Stimulated activated CD8-positive, alpha-beta memory T cell treated with anti-CD3 and anti-CD28 coated beads, Interleukin-12 subunit alpha, Interleukin-12 subunit beta, amount 100 ng/mL, for 4 hours (primary cell): ENCODE measurements around the gene TSPAN9.
"Not testable (repeated sequence)": the region's sequence is repeated elsewhere in the genome, so short reads cannot be mapped to it uniquely, and the experiment has no call there.

Experiments
- DNase-seq: peaks from one replicate; pipeline ENCODE4 v3.0.0-alpha.2; 2020; ENCODE audit warnings: low read depth

TSPAN9 gene

DNA sequence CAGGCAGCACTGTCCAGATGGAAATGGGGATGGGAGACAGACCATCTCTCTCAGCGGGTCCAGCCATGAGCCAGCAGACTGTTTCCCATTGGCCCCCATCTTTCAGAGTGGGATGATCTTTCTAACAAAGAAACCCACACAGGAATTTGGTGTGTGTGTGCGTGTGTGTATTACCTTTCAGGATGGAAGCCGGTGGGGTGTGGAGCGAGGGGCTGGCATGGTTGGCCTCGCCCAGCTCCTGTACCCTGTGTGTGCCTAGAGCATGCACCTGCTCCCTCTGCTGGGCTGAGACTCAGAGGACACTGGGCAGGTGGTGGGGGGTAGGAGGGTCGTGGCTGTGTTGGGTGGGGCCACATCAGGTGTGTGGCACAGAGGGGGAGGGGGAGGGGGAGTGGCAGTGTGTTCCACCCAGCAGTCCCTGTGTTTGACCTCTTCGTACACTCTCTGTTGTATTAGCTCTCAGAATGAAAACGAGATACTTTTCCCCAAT lies 33.0 kb upstream of the TSPAN9 start:
- DNase-seq, result no peak

- no peak for DNase-seq
Observed at GRCh38 chr12:3045494-3045893, 31.7 kb upstream of the TSPAN9 start.

DNA sequence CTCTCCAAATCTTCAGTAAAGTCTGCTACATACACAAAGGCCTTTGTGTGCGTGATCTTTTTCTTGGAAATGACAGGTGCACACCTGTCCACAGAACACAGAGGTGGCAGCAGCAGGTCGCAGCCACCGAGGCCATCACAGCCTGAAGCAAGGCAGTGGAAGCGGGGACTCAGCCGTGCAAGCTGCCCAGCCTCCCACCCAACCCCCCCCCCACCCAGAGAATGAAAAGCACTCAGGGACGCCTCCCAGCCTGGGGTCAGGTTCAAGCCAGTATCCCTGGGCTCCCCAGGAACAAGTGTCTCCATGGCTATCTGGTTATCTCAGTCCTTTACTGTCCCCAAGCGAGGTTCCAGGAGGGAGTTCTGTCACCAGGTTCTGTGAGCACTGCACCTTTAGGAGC lies 31.2 kb upstream of the TSPAN9 start:
- DNase-seq, result no peak

GRCh38 chr12:3046441-3047200 lies 30.6 kb upstream of the TSPAN9 start:
- DNase-seq, result no peak

GRCh38 chr12:3047961-3048360 lies 29.2 kb upstream of the TSPAN9 start:
- no peak for DNase-seq

DNA sequence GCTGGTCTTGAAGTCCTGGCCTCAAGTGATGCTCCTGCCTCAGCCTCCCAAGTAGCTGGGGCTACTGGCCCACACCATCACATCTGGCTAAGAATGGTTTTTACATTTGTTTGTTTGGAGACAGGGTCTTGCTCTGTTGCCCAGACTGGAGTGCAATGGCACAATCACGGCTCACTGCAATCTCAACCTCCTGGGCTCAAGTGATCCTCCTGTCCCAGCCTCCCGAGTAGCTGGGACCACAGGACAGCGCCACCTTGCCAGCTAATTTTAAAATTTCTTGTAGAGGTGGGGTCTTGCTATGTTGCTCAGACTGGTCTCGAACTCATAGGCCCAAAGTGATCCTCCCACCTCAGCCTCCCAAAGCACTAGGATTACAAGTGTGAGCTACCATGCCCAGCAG lies 28.6 kb upstream of the TSPAN9 start:
- DNase-seq, result no peak

DNA sequence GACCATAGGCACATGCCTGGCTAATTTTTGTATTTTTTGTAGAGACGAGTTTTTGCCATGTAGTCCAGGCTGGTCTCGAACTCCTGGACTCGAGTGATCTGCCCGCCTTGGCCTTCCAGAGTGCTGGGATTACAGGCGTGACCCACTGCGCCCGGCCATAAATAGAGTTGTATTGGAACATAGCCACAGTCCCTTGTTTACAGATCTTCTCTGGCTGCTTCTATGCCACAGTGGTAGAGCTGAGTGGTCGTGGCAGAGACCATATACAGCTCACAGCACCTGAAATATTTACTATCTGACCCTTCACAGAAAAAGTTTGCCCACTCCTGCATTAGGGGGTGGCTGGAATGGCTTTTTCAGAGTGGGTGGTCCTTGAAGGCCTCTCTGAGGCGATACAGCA lies 28.0 kb upstream of the TSPAN9 start:
- no peak for DNase-seq

DNA sequence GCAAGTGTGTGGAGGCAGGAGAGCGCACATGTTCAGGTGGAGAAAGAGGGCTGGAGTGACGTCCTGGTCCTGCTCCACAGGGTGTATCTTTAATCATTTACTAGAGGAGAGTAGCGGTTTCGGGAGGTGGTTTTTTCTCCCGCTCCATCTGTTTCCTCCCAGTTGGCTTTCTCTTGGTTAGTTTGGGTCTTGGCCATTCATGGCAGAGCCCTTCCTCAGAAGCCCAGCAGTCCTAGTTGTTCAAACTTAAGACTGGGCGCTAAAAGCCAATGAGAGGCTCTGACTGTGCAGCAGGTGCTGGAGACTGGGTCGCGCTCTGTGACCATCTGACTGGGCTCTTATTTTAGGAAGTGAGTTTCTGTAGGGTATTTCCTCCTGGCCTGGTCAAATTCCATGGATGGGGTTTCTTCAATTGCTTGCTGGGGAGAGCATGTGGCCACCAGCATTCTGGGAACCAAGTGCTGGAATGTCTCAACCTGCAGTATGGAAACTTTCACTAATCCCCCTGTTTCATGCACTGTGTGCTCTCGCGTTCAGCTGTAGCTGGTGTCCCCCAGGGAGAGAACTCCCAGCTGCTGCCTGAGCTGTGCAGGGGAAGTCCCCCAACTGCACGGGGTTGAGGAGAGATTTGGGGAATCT lies 27.4 kb upstream of the TSPAN9 start:
- no peak for DNase-seq

GRCh38 chr12:3054374-3054773 lies 22.8 kb upstream of the TSPAN9 start:
- DNase-seq, result no peak

- no peak for DNase-seq
Observed at GRCh38 chr12:3055026-3055703, 22.0 kb upstream of the TSPAN9 start.

GRCh38 chr12:3055704-3056467 lies 21.3 kb upstream of the TSPAN9 start:
- no peak for DNase-seq

GRCh38 chr12:3061059-3061458 lies 16.1 kb upstream of the TSPAN9 start:
- DNase-seq, result no peak

GRCh38 chr12:3061501-3062215 lies 15.5 kb upstream of the TSPAN9 start:
- DNase-seq, result no peak

DNA sequence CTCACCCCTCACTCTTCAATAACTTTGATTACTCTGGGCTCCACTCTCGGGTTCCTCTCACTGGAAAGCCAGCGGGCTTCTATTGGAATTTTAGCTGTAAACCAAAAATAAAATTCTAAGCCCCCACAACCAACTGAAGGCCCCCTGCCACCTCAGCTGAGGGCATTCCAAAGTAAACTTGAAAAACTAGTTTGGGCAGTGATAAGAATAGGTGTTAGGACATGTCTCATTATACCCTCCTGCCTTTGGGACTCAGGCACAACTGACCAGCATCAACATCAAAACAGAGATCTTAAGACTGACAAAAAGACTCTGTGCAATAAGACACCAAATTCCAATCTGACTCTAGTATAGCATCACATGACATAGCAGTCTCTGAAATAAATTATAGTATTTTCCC lies 11.9 kb upstream of the TSPAN9 start:
- DNase-seq, result no peak

DNA sequence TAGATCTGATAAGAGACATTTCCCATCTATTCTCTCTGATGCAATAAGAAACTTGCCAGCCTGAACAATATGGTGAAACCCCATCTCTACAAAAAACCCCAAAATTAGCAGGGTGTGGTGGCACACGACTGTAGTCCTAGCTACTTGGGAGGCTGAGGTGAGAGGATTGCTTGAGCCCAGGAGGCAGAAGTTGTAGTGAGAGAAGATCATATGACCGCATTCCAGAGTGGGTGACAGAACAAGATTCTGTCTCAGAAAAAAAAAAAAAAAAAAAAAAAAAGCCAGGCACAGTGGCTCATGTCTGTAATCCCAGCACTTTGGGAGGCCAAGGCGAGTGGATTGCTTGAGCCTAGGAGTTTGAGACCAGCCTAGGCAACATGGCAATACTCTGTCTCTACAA lies 11.3 kb upstream of the TSPAN9 start:
- DNase-seq, result not testable (repeated sequence)

DNA sequence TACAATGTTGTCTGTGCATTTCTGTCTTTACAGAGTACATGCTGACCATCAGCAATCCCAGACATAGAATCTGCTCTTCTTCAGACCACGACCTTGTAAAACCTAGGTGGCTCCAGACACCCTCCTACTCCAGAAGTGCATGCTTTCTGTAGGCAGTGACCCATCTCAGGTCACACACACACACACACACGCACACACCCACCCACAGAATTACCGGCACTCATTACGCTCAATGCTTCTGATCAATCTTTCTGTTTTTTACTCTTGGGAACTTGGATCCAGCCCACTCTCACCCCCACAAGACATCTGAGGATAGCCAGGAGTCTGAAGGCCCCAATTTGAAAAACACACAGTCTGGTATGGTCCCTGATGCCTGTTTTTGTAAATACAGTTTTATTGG lies 7.5 kb upstream of the TSPAN9 start:
- DNase-seq, result no peak

DNA sequence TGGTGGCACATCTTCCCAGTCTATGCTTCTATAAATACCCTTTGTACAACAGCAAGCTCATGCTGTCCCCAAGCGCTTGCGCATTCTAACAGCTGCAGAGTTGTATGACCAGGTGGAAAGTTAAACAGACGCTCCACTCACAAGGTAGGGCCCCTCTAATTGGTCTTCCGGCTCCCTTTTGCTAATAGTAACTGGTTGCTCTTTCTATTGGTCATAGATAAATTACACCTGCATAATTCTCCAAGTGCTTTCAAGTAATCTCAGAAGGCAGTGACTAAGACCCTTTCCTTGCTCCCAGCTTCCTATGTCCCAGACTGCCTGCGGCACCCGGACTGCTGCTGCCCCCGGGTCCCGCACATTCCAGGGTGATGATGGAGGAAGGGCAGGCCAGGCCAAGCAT lies 6.1 kb upstream of the TSPAN9 start:
- no peak for DNase-seq

GRCh38 chr12:3071710-3072109 lies 5.5 kb upstream of the TSPAN9 start:
- DNase-seq, result no peak

DNA sequence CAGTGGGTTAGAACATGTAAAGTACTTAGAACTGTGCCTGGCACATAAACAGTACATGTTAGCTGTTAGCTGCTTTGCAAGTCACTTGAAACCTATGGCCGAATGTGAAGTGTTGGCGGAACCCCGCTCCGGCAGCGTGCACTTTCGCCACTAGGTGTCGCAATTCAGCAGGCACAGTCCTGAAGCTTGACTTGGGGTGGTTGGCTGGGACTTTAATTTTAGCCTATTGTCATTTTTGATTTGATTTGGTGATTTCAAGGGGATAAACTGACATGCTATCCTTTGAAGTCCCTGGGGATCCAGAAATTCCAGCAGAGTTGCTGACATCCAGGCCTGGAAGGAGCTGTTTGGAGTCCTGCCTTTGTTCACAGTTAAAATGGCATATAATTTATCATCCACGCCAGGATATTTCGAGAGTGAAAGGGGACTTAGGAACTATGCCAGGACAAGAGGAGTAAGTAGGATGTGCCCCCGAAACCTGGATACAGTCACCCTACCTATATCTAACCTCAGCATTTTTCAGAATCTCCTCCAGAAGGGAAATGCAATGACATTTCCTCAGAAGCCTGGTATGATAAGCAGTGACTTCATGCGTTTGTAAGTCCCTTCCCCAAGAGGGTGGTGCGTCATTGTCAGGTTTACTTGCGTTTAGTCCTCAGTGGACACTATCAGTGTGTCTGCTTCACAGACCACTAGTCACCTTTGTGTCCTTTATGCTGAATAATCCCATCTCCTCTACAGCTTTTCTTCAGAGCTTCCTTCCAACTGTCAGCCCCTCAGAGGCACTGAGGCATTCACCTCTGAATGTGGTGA lies 3.5 kb upstream of the TSPAN9 start:
- DNase-seq, result peak; percentile 66

DNA sequence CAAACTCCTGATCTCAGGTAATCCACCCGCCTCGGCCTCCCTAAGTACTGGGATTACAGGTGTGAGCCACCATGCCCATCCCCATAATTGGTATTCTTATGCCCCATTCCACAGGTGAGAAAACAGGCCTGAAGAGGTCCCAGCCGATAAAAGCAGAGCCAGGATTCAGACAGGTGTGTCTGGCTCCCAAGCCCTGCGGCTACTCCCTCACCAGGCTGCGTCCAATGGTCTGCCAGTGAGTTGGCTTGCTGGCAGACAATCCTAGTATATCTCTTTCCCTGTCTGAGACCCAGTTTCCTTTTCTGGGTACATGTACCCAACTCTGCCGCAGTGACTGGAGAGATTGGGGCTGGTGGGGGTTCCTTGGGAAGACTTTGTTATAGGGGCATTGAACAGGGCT lies 1.9 kb upstream of the TSPAN9 start:
- no peak for DNase-seq

DNA sequence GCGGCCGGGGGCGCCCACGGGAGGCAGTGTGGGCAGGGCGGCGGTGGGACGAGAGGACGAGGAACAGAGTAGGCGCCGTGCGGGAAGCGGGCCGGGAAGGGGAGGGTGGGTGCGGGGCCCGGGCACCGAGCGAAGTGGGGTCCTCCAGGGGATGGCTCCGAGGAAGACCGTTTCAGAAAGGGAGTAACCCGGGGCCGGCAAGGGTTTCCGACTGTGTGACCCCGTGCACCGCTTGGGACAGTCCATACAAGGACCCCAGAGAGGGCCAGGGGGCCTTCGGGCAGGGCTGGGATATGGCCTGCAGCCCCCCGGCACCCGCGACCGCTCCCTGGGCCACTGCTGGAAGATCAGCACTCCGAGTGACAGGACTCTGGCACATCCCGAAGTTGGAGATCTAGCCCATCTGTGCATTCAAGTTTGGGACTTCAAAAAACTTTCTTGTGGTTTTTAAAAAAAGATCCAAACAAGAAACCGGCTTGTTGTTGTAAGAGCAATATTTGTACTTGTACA lies 448 bp downstream of the TSPAN9 start:
- DNase-seq, result no peak
